Panc1 (cell line): ENCODE results near the gene ATR.

Source experiments
- CTCF ChIP-seq: fragments of 450-650 bp; IDR thresholded peaks from 2 replicates; pipeline ENCODE4 v1.5.1; 2017; ENCODE audit warnings: mild to moderate bottlenecking
- POLR2AphosphoS5 ChIP-seq: IDR thresholded peaks from 2 replicates; pipeline ENCODE4 v1.6.1; 2012; ENCODE audit warnings: mild to moderate bottlenecking, low read depth, low read length, moderate library complexity

- TF ChIP-seq CTCF (no peak), POLR2AphosphoS5 (no peak)
Measured at GRCh38 chr3:142626971-142627370, 48.4 kb upstream of the ATR start.
